SK-N-SH (cell line): ENCODE measurements around the gene CALCB. TPM values are rescaled to one million over a fixed set of nuclear protein-coding genes. Genes with fewer than 3 reads are reported as not detected.
"Not testable (repeated sequence)": the region's sequence is repeated elsewhere in the genome, so short reads cannot be mapped to it uniquely, and the experiment has no call there.

Source experiments
- CTCF ChIA-PET: fragments of 300-600, 350-600 bp; formaldehyde crosslinking; extraction: SDS; loops from one replicate; lab custom pipeline; 2021; lab: Yijun Ruan, JAX
- POLR2A ChIA-PET: fragments of 350-600 bp; sonication (Branson Sonifier 250); formaldehyde crosslinking; extraction: SDS; loops from one replicate; lab custom pipeline; 2020; ENCODE audit warnings: antibody characterized with exemption, inconsistent platforms; lab: Yijun Ruan, JAX
- DNase-seq: peaks from one replicate; pipeline ENCODE4 v3.0.0; 2012
- H2AFZ ChIP-seq: fragments of 200-600 bp; sonication (generic); 2 replicates; pipeline ENCODE4 v1.8.1; 2016; ENCODE audit warnings: antibody characterized with exemption, mild to moderate bottlenecking, low read depth
- H3F3A ChIP-seq: fragments of 200-600 bp; sonication (generic); replicated peaks from 2 replicates; pipeline ENCODE3; 2016; ENCODE audit warnings: antibody characterized with exemption, mild to moderate bottlenecking; ENCODE audit not compliant: insufficient read depth
- H3K27ac ChIP-seq, 2 experiments: fragments of 200-500 bp in 1 of 2; fragments of 200-600 bp in 1 of 2; sonication (Bioruptor generic) in 1 of 2; sonication (generic), shearing (Covaris generic) in 1 of 2; 2 replicates each; pipeline versions ENCODE4 v1.5.1 to v1.6.1; 2014 to 2016; ENCODE audit warnings: low read depth in 2 of 2, inconsistent platforms in 1 of 2, low read length in 1 of 2, mild to moderate bottlenecking in 1 of 2, mixed read lengths in 1 of 2
- H3K27me3 ChIP-seq: fragments of 200-600 bp; sonication (generic), shearing (Covaris generic); 2 replicates; pipeline ENCODE4 v1.6.1; 2016; ENCODE audit warnings: mixed run types; ENCODE audit not compliant: insufficient read depth
- H3K36me3 ChIP-seq, 2 experiments: fragments of 200-500 bp in 1 of 2; fragments of 200-600 bp in 1 of 2; sonication (Bioruptor generic) in 1 of 2; sonication (generic) in 1 of 2; replicated peaks in 1 of 2; 2 replicates each; pipeline versions ENCODE3 to v1.5.1; 2014 to 2016; ENCODE audit warnings: low read length in 1 of 2, mild to moderate bottlenecking in 1 of 2; ENCODE audit not compliant: insufficient read depth in 2 of 2, control insufficient read depth in 1 of 2
- H3K4me1 ChIP-seq, 2 experiments: fragments of 200-500 bp in 1 of 2; fragments of 200-600 bp in 1 of 2; sonication (Bioruptor generic) in 1 of 2; sonication (generic), shearing (Covaris generic) in 1 of 2; 2 replicates each; pipeline versions ENCODE4 v1.5.1 to v1.6.1; 2014 to 2016; ENCODE audit warnings: low read depth in 1 of 2, low read length in 1 of 2, mixed run types in 1 of 2; ENCODE audit not compliant: insufficient read depth in 2 of 2, control insufficient read depth in 1 of 2
- H3K4me2 ChIP-seq: fragments of 200-600 bp; sonication (generic), shearing (Covaris generic); 2 replicates; pipeline ENCODE4 v1.6.1; 2017; ENCODE audit warnings: mixed run types
- H3K4me3 ChIP-seq, 2 experiments: fragments of 200-500 bp in 1 of 2; fragments of 200-600 bp in 1 of 2; sonication (Bioruptor generic) in 1 of 2; sonication (generic), shearing (Covaris generic) in 1 of 2; 2 replicates each; pipeline versions ENCODE4 v1.5.1 to v1.8.1; 2014 to 2016; ENCODE audit warnings: low read depth in 2 of 2, inconsistent platforms in 1 of 2, low read length in 1 of 2, mild to moderate bottlenecking in 1 of 2, mixed read lengths in 1 of 2, moderate library complexity in 1 of 2
- H3K79me2 ChIP-seq: fragments of 200-600 bp; sonication (generic); 2 replicates; pipeline ENCODE4 v1.8.1; 2017; ENCODE audit warnings: mild to moderate bottlenecking; ENCODE audit not compliant: insufficient read depth
- H3K9ac ChIP-seq: fragments of 200-600 bp; sonication (generic); 2 replicates; pipeline ENCODE4 v1.6.1; 2017; ENCODE audit warnings: mixed run types
- H3K9me2 ChIP-seq: fragments of 200-600 bp; sonication (generic); 2 replicates; pipeline ENCODE4 v1.6.1; 2017; ENCODE audit warnings: mixed run types
- H3K9me3 ChIP-seq: fragments of 200-600 bp; sonication (generic); 2 replicates; pipeline ENCODE4 v1.6.1; 2017; ENCODE audit warnings: mixed run types, mild to moderate bottlenecking, moderate library complexity
- H4K20me1 ChIP-seq: fragments of 200-600 bp; sonication (generic); 2 replicates; pipeline ENCODE4 v1.6.1; 2017; ENCODE audit warnings: mild to moderate bottlenecking, mixed run types; ENCODE audit not compliant: insufficient read depth
- EZH2phosphoT487 ChIP-seq: fragments of 200-600 bp; sonication (generic); IDR thresholded peaks from 2 replicates; pipeline ENCODE4 v1.6.1; 2017; ENCODE audit warnings: low read depth, mixed run types, mild to moderate bottlenecking, antibody characterized with exemption, moderate library complexity, borderline replicate concordance
- FOSL2 ChIP-seq: IDR thresholded peaks from 2 replicates; pipeline ENCODE4 v1.4.0; 2012; ENCODE audit warnings: low read depth, mild to moderate bottlenecking, moderate library complexity, borderline replicate concordance
- FOXJ3 ChIP-seq: sonication (generic); formaldehyde crosslinking; IDR thresholded peaks from 2 replicates; pipeline ENCODE4 v1.5.1; 2020; ENCODE audit warnings: mild to moderate bottlenecking, missing genetic modification reagents
- GABPA ChIP-seq: IDR thresholded peaks from 2 replicates; pipeline ENCODE4 v1.4.0; 2012; ENCODE audit warnings: low read depth, mild to moderate bottlenecking
- GATA2 ChIP-seq: sonication (generic); formaldehyde crosslinking; IDR thresholded peaks from 2 replicates; pipeline ENCODE4 v1.5.0; 2020; ENCODE audit warnings: mild to moderate bottlenecking, missing genetic modification reagents
- IRF3 ChIP-seq: fragments of 150-350 bp; IDR thresholded peaks from 2 replicates; pipeline ENCODE4 v1.6.1; 2016; ENCODE audit warnings: mild to moderate bottlenecking, low read depth, low read length
- JUND ChIP-seq: IDR thresholded peaks from 2 replicates; pipeline ENCODE4 v1.4.0; 2012
- MAX ChIP-seq: IDR thresholded peaks from 2 replicates; pipeline ENCODE4 v1.4.0; 2012; ENCODE audit warnings: low read depth
- MXI1 ChIP-seq: IDR thresholded peaks from 2 replicates; pipeline ENCODE4 v1.6.1; 2012; ENCODE audit warnings: mild to moderate bottlenecking, low read depth, low read length, improper control_type of control experiment
- NRF1 ChIP-seq: IDR thresholded peaks from 2 replicates; pipeline ENCODE4 v1.6.1; 2012; ENCODE audit warnings: low read depth, mild to moderate bottlenecking, low read length
- RAD21 ChIP-seq: IDR thresholded peaks from 2 replicates; pipeline ENCODE4 v1.6.1; 2012; ENCODE audit warnings: mild to moderate bottlenecking, low read length
- RCOR1 ChIP-seq: fragments of 150-350 bp; IDR thresholded peaks from 2 replicates; pipeline ENCODE4 v1.6.1; 2017; ENCODE audit warnings: antibody characterized with exemption, low read length
- REST ChIP-seq: IDR thresholded peaks from 2 replicates; pipeline ENCODE4 v1.6.1; 2012; ENCODE audit warnings: mild to moderate bottlenecking, low read depth, low read length, moderate library complexity
- SIN3A ChIP-seq: IDR thresholded peaks from 2 replicates; pipeline ENCODE4 v1.6.1; 2012; ENCODE audit warnings: low read depth, mild to moderate bottlenecking, low read length, moderate library complexity, borderline replicate concordance
- USF2 ChIP-seq: fragments of 150-350 bp; IDR thresholded peaks from 2 replicates; pipeline ENCODE4 v1.6.1; 2017; ENCODE audit warnings: antibody characterized with exemption, low read length, low read depth, borderline replicate concordance
- ZBTB33 ChIP-seq: IDR thresholded peaks from 2 replicates; pipeline ENCODE4 v1.4.0; 2012; ENCODE audit warnings: low read depth, borderline replicate concordance
- WGBS: methylation state at CpG from one replicate; pipeline ENCODE4 v1.1.6; 2017; ENCODE audit warnings: low lambda C conversion rate; 5-methylcytosine and 5-hydroxymethylcytosine counted together
- polyA plus RNA-seq, 3 experiments: library from polyadenylated mRNA; depleted of rRNA; stranded (reverse); fragments of >200 nt; gene quantifications; 2 replicates each; pipeline ENCODE4 v1.2.3, GENCODE V29; 2012

Gene CALCB
- polyA plus RNA-seq, 1 of the 3 experiments (the other 2 are of a cell fraction) = 0.07 TPM

- Histone ChIP-seq H3K79me2 (no peaks in the 10 kb centered on the region), H3K4me1 (peaks cover 0 to 3% of the 10 kb centered on the region in 2 experiments; a peak in 2 of 4 replicates), H3K9ac (no peak overlapping the region), H3K9me2 (no peaks in the 10 kb centered on the region), H4K20me1 (no peaks in the 10 kb centered on the region), H3K4me3 (no peak overlapping the region), H2AFZ (no peak overlapping the region), H3F3A (no peaks in the 10 kb centered on the region), H3K36me3 (no peaks in the 10 kb centered on the region), H3K4me2 (no peak overlapping the region), H3K9me3 (no peaks in the 10 kb centered on the region), H3K27ac (no peak overlapping the region), H3K27me3 (no peaks in the 10 kb centered on the region)
- ChIA-PET POLR2A (no interaction called here), CTCF (interaction anchor here (1.6 kb wide), 1 partner anchor 120 kb away, joined by 4 read pairs; no protein-coding TSS in a partner anchor)
- no peak for DNase-seq
- TF ChIP-seq GABPA = no peak
- TF ChIP-seq REST = no peak
- no peak for TF ChIP-seq RCOR1
- no peak for TF ChIP-seq SIN3A
- no peak for TF ChIP-seq MAX
- no peak for TF ChIP-seq USF2
- TF ChIP-seq ZBTB33 = no peak
- TF ChIP-seq IRF3 = no peak
- TF ChIP-seq FOXJ3 (CRISPR knock-in tag) = no peak
- no peak for TF ChIP-seq RAD21
- TF ChIP-seq EZH2phosphoT487 = no peak
- no peak for TF ChIP-seq MXI1
- no peak for TF ChIP-seq JUND
- no peak for TF ChIP-seq GATA2
- TF ChIP-seq FOSL2 = no peak
- no peak for TF ChIP-seq NRF1
- TF ChIP-seq, all 33 proteins: peak for 0
Measured at GRCh38 chr11:15028379-15028778, 45.0 kb upstream of the CALCB start.

- H4K20me1 ChIP-seq, CTCF ChIA-PET, H3K9ac ChIP-seq, H3K4me3 ChIP-seq, DNase-seq, H3K79me2 ChIP-seq, H3K36me3 ChIP-seq, H3K4me1 ChIP-seq, H3K9me2 ChIP-seq, H3K27me3 ChIP-seq, H3K9me3 ChIP-seq, H3K27ac ChIP-seq, POLR2A ChIA-PET, H3F3A ChIP-seq, H3K4me2 ChIP-seq: not testable (repeated sequence)
- H2AFZ ChIP-seq = peak overlapping the region; percentile 59; the same call in 1 of the 2 replicates
- WGBS = 15% methylated on average over 4 of the region's 4 CpGs
Measured at GRCh38 chr11:15031945-15032344, 41.4 kb upstream of the CALCB start.
